GM23248 (cell line): ENCODE data around the gene RPH3AL.

ENCODE experiments used
- EZH2 ChIP-seq: fragments of 200-600 bp; sonication (generic); IDR thresholded peaks from 2 replicates; pipeline ENCODE4 v1.6.1; 2018; ENCODE audit warnings: antibody characterized with exemption, mild to moderate bottlenecking; ENCODE audit not compliant: insufficient read depth, poor library complexity, severe bottlenecking
- EZH2phosphoT487 ChIP-seq: fragments of 200-600 bp; sonication (generic); IDR thresholded peaks from 2 replicates; pipeline ENCODE4 v1.6.1; 2018; ENCODE audit warnings: antibody characterized with exemption, moderate library complexity, mild to moderate bottlenecking, low read depth; ENCODE audit not compliant: insufficient read depth

- TF ChIP-seq EZH2phosphoT487 = no peak
- TF ChIP-seq EZH2 = no peak
These were observed 72.8 kb downstream of the RPH3AL start for GRCh38 chr17:279776-280175.
